Measurements from ENCODE around the gene CACNB2.

DNA sequence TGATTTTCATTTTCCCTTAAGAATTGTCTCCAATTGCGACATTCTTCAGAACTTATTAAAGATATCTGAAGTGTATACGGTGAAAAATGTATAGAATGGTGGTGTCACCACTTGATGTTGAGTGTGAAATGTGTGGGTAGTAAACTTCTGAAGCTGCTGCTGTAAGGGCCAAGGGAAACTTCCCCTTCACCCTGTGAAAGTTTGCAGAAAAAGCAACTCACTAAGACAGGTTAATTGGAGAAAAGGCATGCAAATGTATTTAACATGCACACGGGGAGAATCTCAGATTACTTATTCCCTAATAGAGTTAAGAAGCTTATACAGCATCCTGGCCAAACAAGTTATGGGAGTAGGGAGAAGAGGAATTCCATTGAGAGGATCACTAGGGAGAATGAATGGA lies 338.1 kb downstream of the CACNB2 start:
- TF ChIP-seq, protein P1, sequence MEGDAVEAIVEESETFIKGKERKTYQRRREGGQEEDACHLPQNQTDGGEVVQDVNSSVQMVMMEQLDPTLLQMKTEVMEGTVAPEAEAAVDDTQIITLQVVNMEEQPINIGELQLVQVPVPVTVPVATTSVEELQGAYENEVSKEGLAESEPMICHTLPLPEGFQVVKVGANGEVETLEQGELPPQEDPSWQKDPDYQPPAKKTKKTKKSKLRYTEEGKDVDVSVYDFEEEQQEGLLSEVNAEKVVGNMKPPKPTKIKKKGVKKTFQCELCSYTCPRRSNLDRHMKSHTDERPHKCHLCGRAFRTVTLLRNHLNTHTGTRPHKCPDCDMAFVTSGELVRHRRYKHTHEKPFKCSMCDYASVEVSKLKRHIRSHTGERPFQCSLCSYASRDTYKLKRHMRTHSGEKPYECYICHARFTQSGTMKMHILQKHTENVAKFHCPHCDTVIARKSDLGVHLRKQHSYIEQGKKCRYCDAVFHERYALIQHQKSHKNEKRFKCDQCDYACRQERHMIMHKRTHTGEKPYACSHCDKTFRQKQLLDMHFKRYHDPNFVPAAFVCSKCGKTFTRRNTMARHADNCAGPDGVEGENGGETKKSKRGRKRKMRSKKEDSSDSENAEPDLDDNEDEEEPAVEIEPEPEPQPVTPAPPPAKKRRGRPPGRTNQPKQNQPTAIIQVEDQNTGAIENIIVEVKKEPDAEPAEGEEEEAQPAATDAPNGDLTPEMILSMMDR (IDR thresholded peaks at IDR 0.05; ENCODE audit: insufficient read depth, low read length) = no peak
- TF ChIP-seq GABPA (IDR thresholded peaks at IDR 0.05; ENCODE audit: low read depth) (no peak), POLR2AphosphoS5 (IDR thresholded peaks at IDR 0.05; ENCODE audit: low read depth) (no peak), SPI1 (IDR thresholded peaks at IDR 0.05; ENCODE audit: borderline replicate concordance, low read depth) (no peak)

All from HL-60 (cell line).